ENCODE measurements around the gene PIM2.
A peak's percentile ranks its signal among the peaks of the same experiment; 100 is the strongest.

PIM2 gene

DNA sequence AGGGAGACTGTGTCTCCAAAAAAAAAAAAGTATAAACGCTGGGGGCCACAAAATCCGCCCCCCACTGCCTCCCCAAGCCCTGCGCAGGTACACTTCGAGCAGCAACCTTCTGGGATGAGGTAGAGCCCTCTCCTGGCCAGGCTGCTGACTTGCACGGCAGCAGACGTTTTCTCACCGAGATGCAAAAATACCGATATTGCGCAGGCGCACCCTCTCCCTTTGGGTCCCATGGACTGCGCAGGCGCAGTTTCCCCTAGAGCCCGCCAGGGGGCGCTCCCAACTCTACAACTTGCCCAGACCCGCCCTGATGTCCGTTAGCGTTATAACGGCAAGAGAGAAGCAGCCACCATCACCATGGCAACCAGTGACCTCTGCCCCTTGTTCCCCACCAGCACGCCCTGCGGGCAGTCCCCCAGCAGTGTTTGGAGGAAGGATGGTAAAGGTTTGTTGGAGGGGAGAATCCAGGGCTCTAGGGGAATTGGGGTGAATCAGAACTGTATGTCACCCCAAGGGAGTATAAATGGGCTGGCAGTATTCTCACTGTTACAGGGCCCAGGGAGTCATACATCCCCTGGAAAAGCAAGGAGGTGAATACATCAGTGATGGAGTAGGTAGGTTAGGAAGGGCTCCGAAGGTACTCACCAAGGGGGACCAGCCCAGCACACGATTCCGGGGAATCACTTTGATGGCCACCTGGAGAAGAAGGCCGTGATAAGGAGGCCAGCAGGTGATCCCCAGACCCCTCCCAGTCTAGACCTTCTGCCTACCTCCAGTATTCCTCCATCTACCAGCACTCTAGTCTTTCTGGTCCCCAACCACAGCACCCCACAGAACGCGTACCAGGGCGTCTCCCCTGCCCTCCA lies 1.5 kb downstream of the PIM2 start:
- H3K4me1 ChIP-seq (ENCODE audit: insufficient read depth, low read length): peaks cover 10% of the 10 kb centered on the region; the same call in 1 of the 2 replicates
- H3K36me3 ChIP-seq (ENCODE audit: insufficient read depth, low read length): peaks cover 41% of the 10 kb centered on the region
- H3K4me3 ChIP-seq (ENCODE audit: low read length): peak overlapping the region; percentile 90
- H3K9ac ChIP-seq (ENCODE audit: low read depth, low read length): peak overlapping the region; percentile 75
- H3K27ac ChIP-seq (ENCODE audit: low read depth, low read length): no peak overlapping the region; the same call in 1 of the 2 replicates
- H3K9me3 ChIP-seq (ENCODE audit: insufficient read depth, low read depth, low read length): no peaks in the 10 kb centered on the region
- H3K27me3 ChIP-seq (ENCODE audit: insufficient read depth, low read length): no peaks in the 10 kb centered on the region
- 1% methylated on average over 27 of the region's 27 CpGs for WGBS

DNA sequence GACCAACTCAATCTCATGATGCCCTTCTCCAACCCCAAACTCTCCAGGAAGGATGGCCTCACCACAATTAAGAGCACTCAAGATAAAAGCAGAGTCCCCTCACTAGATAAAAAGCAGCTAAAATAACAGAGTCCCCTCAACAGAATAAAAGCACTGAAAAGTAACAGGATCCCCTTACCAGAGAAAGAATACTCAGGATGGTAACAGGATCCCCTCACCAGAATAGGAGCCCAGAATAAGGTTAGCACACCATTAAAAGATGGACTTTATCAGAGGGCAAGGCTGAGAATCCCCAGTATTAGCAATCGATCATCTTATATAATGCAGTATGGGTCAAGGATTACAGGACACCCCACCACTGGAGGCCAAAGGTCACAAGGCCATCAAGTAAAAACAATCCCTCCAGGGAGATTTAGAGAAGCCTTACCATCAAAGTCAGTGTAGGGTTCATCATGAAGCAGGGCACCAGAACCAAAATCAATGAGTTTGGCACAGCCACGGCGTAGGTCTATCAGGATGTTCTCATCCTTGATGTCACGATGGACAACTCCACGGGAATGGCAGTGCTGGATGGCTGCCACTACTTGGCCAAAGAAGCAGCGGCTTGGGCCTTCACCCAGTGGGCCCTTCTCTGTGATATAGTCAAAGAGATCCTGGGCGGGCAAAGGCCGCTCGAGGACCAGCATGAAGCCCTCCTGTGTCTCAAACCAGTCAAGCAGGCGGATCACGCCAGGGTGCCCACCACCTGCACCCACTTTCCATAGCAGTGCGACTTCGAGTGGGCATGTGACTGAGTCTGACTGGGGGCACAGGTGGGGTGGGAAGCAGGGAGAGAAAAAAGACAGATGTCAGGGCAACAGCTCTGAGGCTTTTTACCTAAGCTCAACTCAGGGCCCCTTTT lies 4.0 kb downstream of the PIM2 start:
- 94% methylated on average over 12 of the region's 13 CpGs for WGBS
- Histone ChIP-seq H3K4me1 (ENCODE audit: insufficient read depth, low read length) (peaks cover 3% of the 10 kb centered on the region; the same call in 1 of the 2 replicates), H3K36me3 (ENCODE audit: insufficient read depth, low read length) (peaks cover 41% of the 10 kb centered on the region), H3K4me3 (ENCODE audit: low read length) (peak overlapping the region; percentile 31; the same call in 1 of the 2 replicates), H3K27ac (ENCODE audit: low read depth, low read length) (no peak overlapping the region), H3K27me3 (ENCODE audit: insufficient read depth, low read length) (no peaks in the 10 kb centered on the region), H3K9me3 (ENCODE audit: insufficient read depth, low read depth, low read length) (no peaks in the 10 kb centered on the region), H3K9ac (ENCODE audit: low read depth, low read length) (no peak overlapping the region)

DNA sequence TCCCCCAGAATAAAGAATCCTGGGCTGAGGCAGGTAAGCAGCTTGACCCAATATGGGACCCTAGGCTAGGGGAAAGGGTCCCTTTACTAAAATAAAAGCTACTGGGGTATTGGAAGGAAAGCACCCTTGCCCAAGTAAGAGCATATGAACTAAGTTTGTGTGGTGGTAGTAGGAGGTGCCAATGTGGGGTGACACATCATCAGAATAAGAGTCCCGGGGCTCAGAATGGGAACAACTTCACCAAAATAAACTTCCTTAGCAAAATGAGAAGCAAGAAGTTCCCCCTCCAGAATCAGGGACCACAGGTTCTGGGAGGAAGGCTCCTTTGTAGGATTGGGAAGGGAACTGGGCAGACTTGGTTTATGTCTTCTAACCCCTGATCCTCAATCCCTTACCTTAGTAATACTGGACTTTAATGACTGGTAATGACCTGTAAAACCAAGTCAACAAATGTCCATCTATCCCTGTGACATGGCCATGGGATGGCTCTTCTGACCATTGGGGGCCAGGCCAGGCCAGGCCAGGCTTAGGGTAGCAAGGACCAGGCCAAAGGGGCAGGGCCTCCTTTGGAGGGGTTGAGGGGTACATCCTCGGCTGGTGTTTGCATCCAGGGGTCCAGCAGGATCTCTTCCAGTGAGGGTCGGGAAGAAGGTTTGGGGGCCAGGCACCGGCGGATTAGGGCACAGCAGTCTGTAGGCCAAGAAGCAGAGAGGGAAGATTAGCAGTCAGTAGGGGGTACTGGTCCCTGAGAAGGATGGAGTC lies 5.0 kb downstream of the PIM2 start:
- H3K9me3 ChIP-seq (ENCODE audit: insufficient read depth, low read depth, low read length): no peaks in the 10 kb centered on the region
- no peak overlapping the region for H3K9ac ChIP-seq (ENCODE audit: low read depth, low read length)
- 82% methylated on average over 4 of the region's 5 CpGs for WGBS
- no peaks in the 10 kb centered on the region for H3K4me1 ChIP-seq (ENCODE audit: insufficient read depth, low read length)
- H3K27me3 ChIP-seq (ENCODE audit: insufficient read depth, low read length): no peaks in the 10 kb centered on the region
- no peak overlapping the region for H3K4me3 ChIP-seq (ENCODE audit: low read length)
- peaks cover 47% of the 10 kb centered on the region for H3K36me3 ChIP-seq (ENCODE audit: insufficient read depth, low read length)
- no peak overlapping the region; the same call in 1 of the 2 replicates for H3K27ac ChIP-seq (ENCODE audit: low read depth, low read length)

DNA sequence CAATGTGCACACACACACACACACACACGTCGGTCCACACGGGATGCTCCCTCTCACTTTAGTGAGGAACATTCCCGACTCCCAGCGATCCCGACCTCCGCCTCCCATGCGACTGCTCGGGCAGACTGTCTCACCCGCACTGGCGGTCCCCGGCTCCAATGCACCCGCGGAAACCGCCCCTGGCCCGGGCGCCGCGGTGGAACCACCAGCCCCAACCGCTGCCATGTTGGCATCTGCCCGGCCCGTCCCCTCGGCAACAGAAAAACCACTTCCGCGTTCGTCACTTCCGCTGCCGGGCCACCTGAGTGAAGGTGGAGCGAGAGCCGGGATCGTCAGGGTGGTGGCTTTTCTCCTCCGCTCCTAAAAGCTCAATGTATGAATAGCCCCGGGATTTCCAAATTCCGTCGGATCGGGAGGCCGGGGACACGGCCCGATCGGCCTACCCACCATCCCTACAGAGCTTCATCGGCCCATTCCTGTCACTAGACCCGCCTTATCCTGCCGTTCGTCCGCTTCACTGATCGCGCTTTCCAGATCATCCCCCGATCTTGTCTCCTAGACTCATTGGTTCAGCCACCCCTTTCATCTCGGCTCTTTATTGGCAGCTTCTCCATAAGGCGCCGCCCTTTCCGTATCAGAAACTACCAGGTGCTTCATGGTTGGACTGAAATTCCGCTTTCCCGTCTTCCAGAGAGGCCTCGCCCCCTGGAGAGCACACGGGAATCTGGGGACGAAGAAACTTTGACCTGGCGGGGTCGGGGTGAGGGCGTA lies 7.2 kb downstream of the PIM2 start, which contains the start of gene SLC35A2:
SLC35A2 (minus strand) TSS at position 235 of the 771 bp plus-strand sequence; CDS start at position 225, 10 bp downstream.
- H3K27ac ChIP-seq (ENCODE audit: low read depth, low read length): peak within 1 kb of the TSS; percentile 79
- no peaks in the 10 kb centered on the region for H3K27me3 ChIP-seq (ENCODE audit: insufficient read depth, low read length)
- peak within 1 kb of the TSS; percentile 79 for H3K9ac ChIP-seq (ENCODE audit: low read depth, low read length)
- under 1% methylated on average over 60 of the region's 60 CpGs for WGBS
- H3K4me3 ChIP-seq (ENCODE audit: low read length): peak within 1 kb of the TSS; percentile 83
- H3K4me1 ChIP-seq (ENCODE audit: insufficient read depth, low read length): no peaks in the 10 kb centered on the region
- no peaks in the 10 kb centered on the region for H3K9me3 ChIP-seq (ENCODE audit: insufficient read depth, low read depth, low read length)
- peaks cover 46% of the 10 kb centered on the region for H3K36me3 ChIP-seq (ENCODE audit: insufficient read depth, low read length)

DNA sequence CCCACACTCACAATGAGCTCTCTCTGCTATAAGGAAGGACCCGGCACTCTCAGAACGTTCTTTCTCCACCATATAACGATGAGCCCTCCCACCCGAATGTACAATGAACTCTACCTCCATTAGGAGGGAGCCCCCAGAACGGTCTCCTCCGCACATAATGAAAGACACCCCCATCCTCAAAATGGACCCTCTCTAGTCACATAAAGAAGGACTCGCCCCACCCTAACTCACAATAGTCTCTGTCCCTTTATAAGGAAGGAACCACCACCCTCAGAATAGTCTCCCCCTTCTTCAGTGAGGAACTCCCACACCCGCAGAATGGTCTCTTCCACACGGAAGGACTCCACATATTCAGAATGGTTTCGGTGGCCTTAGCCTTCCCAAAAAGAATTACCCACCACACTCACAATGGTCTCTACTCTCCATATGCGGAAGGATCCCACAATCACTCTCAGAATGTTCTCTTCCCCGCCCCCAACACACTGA lies 7.9 kb downstream of the PIM2 start:
- peak overlapping the region; percentile 79; the same call in 1 of the 2 replicates for H3K27ac ChIP-seq (ENCODE audit: low read depth, low read length)
- H3K4me1 ChIP-seq (ENCODE audit: insufficient read depth, low read length): no peaks in the 10 kb centered on the region
- H3K9ac ChIP-seq (ENCODE audit: low read depth, low read length): peak overlapping the region; percentile 79
- H3K4me3 ChIP-seq (ENCODE audit: low read length): peak overlapping the region; percentile 83
- peaks cover 45% of the 10 kb centered on the region for H3K36me3 ChIP-seq (ENCODE audit: insufficient read depth, low read length)
- WGBS: 4% methylated on average over 12 of the region's 12 CpGs
- no peaks in the 10 kb centered on the region for H3K9me3 ChIP-seq (ENCODE audit: insufficient read depth, low read depth, low read length)
- no peaks in the 10 kb centered on the region for H3K27me3 ChIP-seq (ENCODE audit: insufficient read depth, low read length)

DNA sequence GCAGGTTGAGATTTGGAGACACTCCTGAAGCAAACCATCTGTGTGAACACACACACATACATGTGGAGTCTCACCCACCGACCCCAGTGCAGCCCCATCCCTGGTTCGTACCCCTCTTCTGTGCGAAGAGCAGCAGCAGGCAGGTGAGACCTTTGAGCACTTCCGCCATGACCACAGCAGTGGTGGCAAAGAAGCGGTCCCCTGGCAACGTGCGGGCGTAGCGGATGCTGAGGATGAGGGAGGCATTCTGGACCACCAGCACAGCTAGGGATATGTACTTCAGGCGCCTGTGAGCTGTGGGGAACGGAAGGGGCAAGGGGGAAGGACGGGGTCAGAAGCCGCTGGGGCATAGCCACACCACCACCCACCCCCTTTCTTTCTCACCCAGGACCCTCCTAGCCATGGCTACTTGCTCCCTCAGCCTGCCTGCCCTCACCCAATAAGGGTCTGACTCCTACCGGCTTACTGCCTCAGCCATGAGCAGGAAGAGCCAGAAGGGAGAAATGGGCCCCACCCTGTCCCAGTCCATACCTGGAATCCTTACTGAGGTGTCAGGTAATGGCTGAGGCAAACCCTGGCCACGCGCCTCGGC lies 9.0 kb downstream of the PIM2 start:
- Histone ChIP-seq H3K36me3 (ENCODE audit: insufficient read depth, low read length) (peaks cover 39% of the 10 kb centered on the region), H3K27me3 (ENCODE audit: insufficient read depth, low read length) (no peaks in the 10 kb centered on the region), H3K27ac (ENCODE audit: low read depth, low read length) (no peak overlapping the region), H3K4me3 (ENCODE audit: low read length) (no peak overlapping the region), H3K4me1 (ENCODE audit: insufficient read depth, low read length) (no peaks in the 10 kb centered on the region), H3K9ac (ENCODE audit: low read depth, low read length) (no peak overlapping the region), H3K9me3 (ENCODE audit: insufficient read depth, low read depth, low read length) (no peaks in the 10 kb centered on the region)
- 94% methylated on average over 17 of the region's 17 CpGs for WGBS

DNA sequence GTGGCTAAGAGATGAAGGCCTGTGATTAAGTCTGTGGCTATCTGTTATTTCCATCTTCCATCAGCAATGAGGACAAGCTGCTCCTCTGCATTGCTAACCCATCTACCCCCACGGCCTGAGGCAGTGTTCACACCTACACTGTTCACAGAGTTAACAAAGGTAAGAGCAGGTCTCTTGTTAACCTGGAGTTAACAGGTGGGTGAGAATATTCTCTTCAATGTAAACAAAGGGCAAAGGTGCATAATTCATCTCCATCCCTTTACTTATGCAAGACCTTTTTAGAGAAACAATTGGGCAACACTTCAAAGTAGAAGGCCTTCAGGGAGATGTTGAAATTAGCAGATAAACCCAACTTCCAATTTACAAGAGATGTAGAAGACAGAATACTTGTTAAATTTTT lies 10.2 kb downstream of the PIM2 start:
- Histone ChIP-seq H3K27ac (ENCODE audit: low read depth, low read length) (no peak overlapping the region), H3K4me3 (ENCODE audit: low read length) (no peak overlapping the region), H3K4me1 (ENCODE audit: insufficient read depth, low read length) (no peaks in the 10 kb centered on the region), H3K9me3 (ENCODE audit: insufficient read depth, low read depth, low read length) (no peaks in the 10 kb centered on the region), H3K27me3 (ENCODE audit: insufficient read depth, low read length) (no peaks in the 10 kb centered on the region), H3K9ac (ENCODE audit: low read depth, low read length) (no peak overlapping the region), H3K36me3 (ENCODE audit: insufficient read depth, low read length) (peaks cover 34% of the 10 kb centered on the region)
- no CpG with 5 or more reads among the region's 1 CpG for WGBS

DNA sequence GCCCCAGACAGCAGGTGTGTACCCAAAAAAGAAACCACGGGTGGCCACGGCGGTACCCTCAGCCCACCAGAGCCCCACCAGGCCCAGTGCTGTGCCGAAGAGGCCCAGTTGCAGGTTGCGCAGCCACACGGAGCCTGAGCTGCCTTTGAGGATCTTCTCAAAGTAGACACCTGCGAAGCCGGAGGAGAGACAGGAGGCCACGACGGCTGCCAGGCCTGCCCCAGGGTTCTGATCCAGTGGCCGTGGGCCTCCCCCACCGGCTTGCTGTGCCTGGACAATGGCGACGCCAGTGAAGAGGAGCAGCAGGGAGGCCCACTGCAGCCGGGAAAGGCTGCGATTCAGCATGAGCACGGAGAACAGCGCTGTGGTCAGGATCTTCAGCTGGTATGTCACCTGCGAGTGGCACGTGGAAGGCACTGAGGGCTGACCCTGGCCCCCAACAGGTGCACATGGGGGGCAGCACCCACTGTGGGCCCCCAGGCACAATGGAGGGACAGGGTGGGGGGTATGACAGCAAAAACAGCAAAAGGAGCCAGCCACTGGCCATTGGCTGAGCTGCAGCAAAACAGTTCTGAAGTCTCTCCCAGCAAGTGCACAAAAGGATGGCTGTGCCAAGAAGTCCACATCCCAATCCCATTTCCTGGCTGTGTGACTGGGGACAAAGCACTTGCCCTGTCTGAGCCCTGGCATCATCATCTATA lies 13.6 kb downstream of the PIM2 start:
- no peaks in the 10 kb centered on the region for H3K27me3 ChIP-seq (ENCODE audit: insufficient read depth, low read length)
- no peak overlapping the region for H3K9ac ChIP-seq (ENCODE audit: low read depth, low read length)
- WGBS: 94% methylated on average over 20 of the region's 20 CpGs
- H3K27ac ChIP-seq (ENCODE audit: low read depth, low read length): no peak overlapping the region
- H3K4me3 ChIP-seq (ENCODE audit: low read length): no peak overlapping the region
- peaks cover 47% of the 10 kb centered on the region for H3K36me3 ChIP-seq (ENCODE audit: insufficient read depth, low read length)
- H3K4me1 ChIP-seq (ENCODE audit: insufficient read depth, low read length): no peaks in the 10 kb centered on the region
- H3K9me3 ChIP-seq (ENCODE audit: insufficient read depth, low read depth, low read length): no peaks in the 10 kb centered on the region

DNA sequence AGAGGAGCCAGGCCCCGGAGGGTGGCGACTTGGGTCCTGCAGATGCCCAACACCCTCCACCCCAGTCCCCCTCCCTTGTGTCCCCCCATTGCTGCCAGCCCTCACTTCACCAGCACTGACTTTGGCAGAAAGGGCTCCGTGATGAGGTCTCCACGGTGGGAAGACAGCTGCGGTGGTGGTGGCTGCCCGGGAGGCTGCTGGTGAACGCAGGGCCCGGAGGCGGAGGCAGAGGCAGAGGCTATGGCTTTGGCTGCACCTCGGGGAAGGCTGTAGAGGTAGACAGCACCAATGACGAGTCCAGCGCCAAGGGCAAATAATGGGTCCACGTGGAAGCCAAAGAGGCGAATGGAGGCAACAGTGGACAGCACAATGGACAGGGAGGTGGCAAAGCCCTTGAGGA lies 14.2 kb downstream of the PIM2 start:
- Histone ChIP-seq H3K9ac (ENCODE audit: low read depth, low read length) (no peak overlapping the region), H3K27me3 (ENCODE audit: insufficient read depth, low read length) (no peaks in the 10 kb centered on the region), H3K9me3 (ENCODE audit: insufficient read depth, low read depth, low read length) (no peaks in the 10 kb centered on the region), H3K4me3 (ENCODE audit: low read length) (no peak overlapping the region), H3K36me3 (ENCODE audit: insufficient read depth, low read length) (peaks cover 48% of the 10 kb centered on the region), H3K27ac (ENCODE audit: low read depth, low read length) (no peak overlapping the region), H3K4me1 (ENCODE audit: insufficient read depth, low read length) (no peaks in the 10 kb centered on the region)
- WGBS: 91% methylated on average over 14 of the region's 14 CpGs

Measured in HUES64 (cell line).